Measurements from ENCODE around the gene SEC11C. TPM values are rescaled to one million over a fixed set of nuclear protein-coding genes. Genes with fewer than 3 reads are reported as not detected.
A peak's percentile ranks its signal among the peaks of the same experiment; 100 is the strongest.

SEC11C gene
- total RNA-seq: 10 to 100 TPM; 45.7 to 48.8 TPM

GRCh38 chr18:59139615-59140301 is at the start of gene SEC11C:
Gene SEC11C (plus strand): TSS chr18:59139884. CDS start chr18:59139949, 65 bp downstream.
- no peak for TF ChIP-seq CTCF (IDR thresholded peaks at IDR 0.05)
- ATAC-seq (peak; percentile 94), DNase-seq (peak; percentile 98)
- POLR2A ChIA-PET: interaction anchor here (1.3 to 1.4 kb wide), 2 partner anchors 10 kb away, joined by 3 to 8 read pairs; no protein-coding TSS in a partner anchor
- Mint-ChIP-seq H3K9me3 (no peaks in the 10 kb centered on the region), H3K4me1 (ENCODE audit: low read depth) (peaks cover 39% of the 10 kb centered on the region), H3K36me3 (ENCODE audit: low read depth) (peaks cover 3% of the 10 kb centered on the region), H3K4me3 (peak within 1 kb of the TSS; percentile 94), H3K27ac (peak within 1 kb of the TSS; percentile 98), H3K27me3 (peaks cover 6% of the 10 kb centered on the region)
- CTCF ChIA-PET: interaction anchor here (1.3 to 1.6 kb wide), 3 partner anchors 10 to 263 kb away, joined by 3 to 5 read pairs (median 3); no protein-coding TSS in a partner anchor
- intact Hi-C loops (cut with micrococcal nuclease): no loop called here

GRCh38 chr18:59090966-59091603 is 48.6 kb upstream of the SEC11C start:
- H3K4me1 Mint-ChIP-seq (ENCODE audit: low read depth): peaks cover 3% of the 10 kb centered on the region
- intact Hi-C loops (cut with micrococcal nuclease): no loop called here
- POLR2A ChIA-PET: no interaction called here
- H3K27me3 Mint-ChIP-seq: peaks cover 2% of the 10 kb centered on the region
- H3K9me3 Mint-ChIP-seq: no peaks in the 10 kb centered on the region
- H3K27ac Mint-ChIP-seq: no peak overlapping the region
- no peak for TF ChIP-seq CTCF (IDR thresholded peaks at IDR 0.05)
- no peaks in the 10 kb centered on the region for H3K36me3 Mint-ChIP-seq (ENCODE audit: low read depth)
- H3K4me3 Mint-ChIP-seq: no peak overlapping the region
- CTCF ChIA-PET: interaction anchor here (1.3 to 1.6 kb wide), 2 partner anchors 9 to 11 kb away, joined by 3 read pairs; no protein-coding TSS in a partner anchor
- ATAC-seq (no peak), DNase-seq (no peak)

GRCh38 chr18:59093668-59094067 is 46.0 kb upstream of the SEC11C start:
- peaks cover 6% of the 10 kb centered on the region for H3K27me3 Mint-ChIP-seq

GRCh38 chr18:59094569-59094968 is 45.1 kb upstream of the SEC11C start:
- DNase-seq (no peak), ATAC-seq (no peak)
- Mint-ChIP-seq H3K4me3 (no peak overlapping the region), H3K4me1 (ENCODE audit: low read depth) (no peaks in the 10 kb centered on the region), H3K27me3 (peaks cover 6% of the 10 kb centered on the region), H3K9me3 (no peaks in the 10 kb centered on the region), H3K27ac (no peak overlapping the region), H3K36me3 (ENCODE audit: low read depth) (no peaks in the 10 kb centered on the region)
- CTCF ChIA-PET: no interaction called here
- POLR2A ChIA-PET: no interaction called here
- TF ChIP-seq CTCF (IDR thresholded peaks at IDR 0.05): no peak
- intact Hi-C loops (cut with micrococcal nuclease): no loop called here

More at GRCh38 chr18:59093668-59094067, 46.0 kb upstream of the SEC11C start:
- Mint-ChIP-seq H3K36me3 (ENCODE audit: low read depth) (no peaks in the 10 kb centered on the region), H3K4me3 (no peak overlapping the region), H3K27ac (no peak overlapping the region), H3K4me1 (ENCODE audit: low read depth) (no peaks in the 10 kb centered on the region), H3K9me3 (no peaks in the 10 kb centered on the region)
- POLR2A ChIA-PET: interaction anchor here (0.6 kb wide), 1 partner anchor 137 kb away, joined by 3 read pairs; no protein-coding TSS in a partner anchor
- ATAC-seq (no peak), DNase-seq (no peak)
- no peak for TF ChIP-seq CTCF (IDR thresholded peaks at IDR 0.05)
- CTCF ChIA-PET: interaction anchor here (1.1 kb wide), 1 partner anchor 9 kb away, joined by 3 read pairs; no protein-coding TSS in a partner anchor
- intact Hi-C loops (cut with micrococcal nuclease): no loop called here
